ENCODE data around the gene RNF5.
A peak's percentile ranks its signal among the peaks of the same experiment; 100 is the strongest.
"Not testable (repeated sequence)": the region's sequence is repeated elsewhere in the genome, so short reads cannot be mapped to it uniquely, and the experiment has no call there.

The RNF5 gene

GRCh38 chr6:32191696-32192607 lies 13.7 kb downstream of the RNF5 start:
- no peak overlapping the region for H3K4me3 ChIP-seq (ENCODE audit: control insufficient read depth, low read depth, low read length)
- TF ChIP-seq, protein P1, sequence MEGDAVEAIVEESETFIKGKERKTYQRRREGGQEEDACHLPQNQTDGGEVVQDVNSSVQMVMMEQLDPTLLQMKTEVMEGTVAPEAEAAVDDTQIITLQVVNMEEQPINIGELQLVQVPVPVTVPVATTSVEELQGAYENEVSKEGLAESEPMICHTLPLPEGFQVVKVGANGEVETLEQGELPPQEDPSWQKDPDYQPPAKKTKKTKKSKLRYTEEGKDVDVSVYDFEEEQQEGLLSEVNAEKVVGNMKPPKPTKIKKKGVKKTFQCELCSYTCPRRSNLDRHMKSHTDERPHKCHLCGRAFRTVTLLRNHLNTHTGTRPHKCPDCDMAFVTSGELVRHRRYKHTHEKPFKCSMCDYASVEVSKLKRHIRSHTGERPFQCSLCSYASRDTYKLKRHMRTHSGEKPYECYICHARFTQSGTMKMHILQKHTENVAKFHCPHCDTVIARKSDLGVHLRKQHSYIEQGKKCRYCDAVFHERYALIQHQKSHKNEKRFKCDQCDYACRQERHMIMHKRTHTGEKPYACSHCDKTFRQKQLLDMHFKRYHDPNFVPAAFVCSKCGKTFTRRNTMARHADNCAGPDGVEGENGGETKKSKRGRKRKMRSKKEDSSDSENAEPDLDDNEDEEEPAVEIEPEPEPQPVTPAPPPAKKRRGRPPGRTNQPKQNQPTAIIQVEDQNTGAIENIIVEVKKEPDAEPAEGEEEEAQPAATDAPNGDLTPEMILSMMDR (conservative IDR thresholded peaks at IDR 0.05; ENCODE audit: control insufficient read depth, insufficient read depth, low read depth, low read length): no peak
- DNase-seq (ENCODE audit: low read depth): no peak

DNA sequence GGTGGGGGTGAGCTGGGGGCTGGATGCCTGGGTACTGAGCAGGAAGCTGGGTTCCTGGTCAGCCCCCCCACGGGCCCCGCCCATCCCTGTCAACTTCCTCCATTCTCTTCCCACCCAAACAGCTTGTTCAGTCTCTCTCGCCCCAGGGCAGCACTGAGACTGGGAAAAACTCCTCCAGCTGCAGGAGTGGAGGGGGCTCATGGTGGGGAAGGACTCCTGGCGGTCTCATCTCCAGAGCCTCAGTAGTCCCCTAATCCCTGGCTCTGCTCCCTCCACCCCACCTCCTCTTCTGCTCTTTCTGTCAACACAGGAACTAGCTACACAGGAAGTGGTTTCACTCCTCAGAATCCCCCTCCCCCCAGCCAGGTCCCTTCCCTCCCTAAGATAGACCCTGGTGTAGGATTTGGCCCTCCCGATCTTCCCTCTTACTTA lies 14.4 kb downstream of the RNF5 start, which contains the start of gene GPSM3:
GPSM3 (minus strand) TSS at position 36 of the 432 bp plus-strand sequence. CDS start 130 bp downstream, outside the sequence.
- DNase-seq (ENCODE audit: low read depth): no peak
- TF ChIP-seq, protein P1 (conservative IDR thresholded peaks at IDR 0.05; ENCODE audit: control insufficient read depth, insufficient read depth, low read depth, low read length): no peak
- no peak within 1 kb of the TSS for H3K4me3 ChIP-seq (ENCODE audit: control insufficient read depth, low read depth, low read length)

- not testable (repeated sequence) for DNase-seq (ENCODE audit: low read depth); H3K4me3 ChIP-seq (ENCODE audit: control insufficient read depth, low read depth, low read length)
Observed at GRCh38 chr6:32193096-32193495, 14.9 kb downstream of the RNF5 start.

GRCh38 chr6:32194388-32194787 lies 16.2 kb downstream of the RNF5 start:
- no peak overlapping the region for H3K4me3 ChIP-seq (ENCODE audit: control insufficient read depth, low read depth, low read length)
- no peak for DNase-seq (ENCODE audit: low read depth)
- TF ChIP-seq, protein P1 (conservative IDR thresholded peaks at IDR 0.05; ENCODE audit: control insufficient read depth, insufficient read depth, low read depth, low read length): no peak

DNA sequence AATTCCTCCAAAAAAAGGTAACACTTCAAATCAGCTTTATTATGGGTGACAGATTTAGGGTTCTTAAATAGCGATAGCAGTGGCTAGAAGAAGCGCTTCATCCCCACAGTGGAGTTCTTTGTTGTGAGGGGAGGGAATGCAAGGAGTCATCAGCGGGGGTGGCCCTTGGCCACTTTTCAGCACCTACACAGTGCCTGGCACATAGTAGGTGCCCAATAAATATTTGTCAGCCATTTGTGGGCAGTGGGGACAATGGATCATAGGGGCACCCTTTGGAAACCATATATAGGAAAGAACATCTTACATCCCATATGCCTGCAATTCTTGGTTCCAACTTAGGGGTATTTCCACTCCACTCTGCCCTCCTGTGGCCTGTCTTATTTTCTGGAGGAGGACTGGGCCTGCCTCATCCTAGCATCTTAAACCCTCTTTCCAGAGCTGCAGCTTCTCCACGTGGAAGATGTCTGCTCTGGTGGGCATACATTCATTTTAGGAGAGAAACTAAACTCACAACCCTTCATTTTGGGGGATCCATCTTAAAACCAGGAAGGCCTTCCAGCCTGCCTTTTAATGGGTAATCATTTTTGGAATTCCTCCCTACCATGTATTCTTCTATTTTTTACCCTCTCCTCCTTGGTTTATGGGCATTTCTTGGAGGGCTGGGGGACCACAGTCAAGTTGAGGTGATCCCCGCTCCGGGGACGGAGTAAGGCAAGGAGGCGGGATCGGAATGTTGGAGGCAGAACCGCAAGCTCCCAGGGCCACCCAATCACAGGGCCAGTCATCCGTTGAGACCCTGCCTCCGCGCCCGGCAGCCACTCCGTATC lies 16.8 kb downstream of the RNF5 start:
- TF ChIP-seq, protein P1 (conservative IDR thresholded peaks at IDR 0.05; ENCODE audit: control insufficient read depth, insufficient read depth, low read depth, low read length): peak; percentile 64

GRCh38 chr6:32195652-32195901 lies 17.4 kb downstream of the RNF5 start:
- peak; percentile 99 for DNase-seq (ENCODE audit: low read depth)
- H3K4me3 ChIP-seq (ENCODE audit: control insufficient read depth, low read depth, low read length): no peak overlapping the region
- TF ChIP-seq, protein P1 (conservative IDR thresholded peaks at IDR 0.05; ENCODE audit: control insufficient read depth, insufficient read depth, low read depth, low read length): peak; percentile 31

More for the DNA sequence above, 16.8 kb downstream of the RNF5 start:
- H3K4me3 ChIP-seq (ENCODE audit: control insufficient read depth, low read depth, low read length): peak overlapping the region; percentile 51
- DNase-seq (ENCODE audit: low read depth): peak; percentile 73

Measured in fibroblast of mammary gland (primary cell).